Measurements from ENCODE around the gene ATP10A. TPM values are rescaled to one million over a fixed set of nuclear protein-coding genes. Genes with fewer than 3 reads are reported as not detected.

ATP10A gene
- total and polyA plus RNA-seq, 2 of the 8 experiments (the other 6 are each of a cell fraction or from before 2014, with no cell fraction given) = 2.0 to 2.8 TPM

DNA sequence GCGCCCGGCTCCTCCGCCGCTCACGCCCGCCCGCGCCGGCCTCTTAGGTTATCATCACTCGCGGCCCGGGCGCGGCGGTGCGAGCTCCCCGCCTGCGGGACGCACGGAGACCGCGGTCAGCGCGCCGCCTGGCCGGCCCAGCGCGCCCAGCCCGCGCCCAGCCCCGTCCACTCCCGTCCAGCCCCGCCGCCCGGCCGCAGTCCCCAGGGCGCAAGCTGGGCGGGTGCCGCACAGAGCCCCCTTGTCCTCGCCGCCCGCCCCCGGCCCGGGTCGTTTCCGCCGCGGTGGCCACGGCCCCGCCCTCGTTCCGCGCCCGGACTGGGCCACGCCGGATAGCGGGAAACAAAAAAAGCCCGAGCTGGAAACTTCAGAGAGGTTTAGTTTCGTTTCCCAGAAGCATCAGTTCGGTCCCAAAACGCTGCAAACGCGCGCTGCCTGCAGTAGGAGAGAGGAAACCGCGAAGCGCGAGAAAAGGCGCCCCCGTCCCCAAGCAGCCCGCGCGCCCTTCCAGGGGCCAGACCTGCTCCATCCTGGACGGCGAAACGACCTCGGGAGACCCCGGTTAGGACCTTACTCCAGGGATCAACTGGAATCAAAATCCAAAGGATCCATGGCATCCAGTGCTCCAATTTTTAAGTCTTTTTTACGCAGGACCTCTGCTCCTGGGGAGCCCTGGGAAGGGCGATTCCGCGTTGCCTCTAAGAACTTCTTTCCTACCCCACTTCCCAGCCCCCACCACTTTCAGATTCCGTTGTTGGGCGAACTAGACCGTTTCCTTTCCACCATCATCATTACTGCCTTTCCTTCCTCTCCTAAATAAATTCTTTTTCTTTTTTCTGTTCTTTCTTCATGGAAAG, at the start of gene ATP10A (continued):
- 0 out of 2 replicates have a peak, but pooled peaks have one; percentile 21 for TF ChIP-seq E2F6 (IDR thresholded peaks at IDR 0.05)
- TF ChIP-seq EP300 (IDR thresholded peaks at IDR 0.05; ENCODE audit: borderline replicate concordance in 1 of 2, low read depth in 2 of 2, low read length in 2 of 2) = no peak
- TF ChIP-seq KDM4A (IDR thresholded peaks at IDR 0.05; ENCODE audit: low read depth, low read length, severe bottlenecking) = peak; percentile 6
- TF ChIP-seq SIN3A (conservative IDR thresholded peaks at IDR 0.05 in 1 of 2, IDR thresholded peaks at IDR 0.05 in 1 of 2; ENCODE audit: low read depth in 1 of 2, low read length in 2 of 2) = no peak
- no peak for TF ChIP-seq EZH2 (IDR thresholded peaks at IDR 0.05; ENCODE audit: low read depth, low read length, severe bottlenecking)
- no peak for TF ChIP-seq FOSL1 (IDR thresholded peaks at IDR 0.05; ENCODE audit: insufficient read depth, low read depth, low read length)
- no peak for TF ChIP-seq CTBP2 (IDR thresholded peaks at IDR 0.05; ENCODE audit: borderline replicate concordance, insufficient read depth, insufficient read length, low read length)
- TF ChIP-seq NRF1 (IDR thresholded peaks at IDR 0.05; ENCODE audit: low read depth, low read length) = no peak
- TF ChIP-seq CBX5 (IDR thresholded peaks at IDR 0.05; ENCODE audit: low read depth, low read length) = no peak
- no peak for TF ChIP-seq GABPA (IDR thresholded peaks at IDR 0.05; ENCODE audit: borderline replicate concordance, insufficient read depth, low read length)
- TF ChIP-seq TBP (IDR thresholded peaks at IDR 0.05; ENCODE audit: low read depth, low read length) = peak; percentile 9; the same call in 1 of the 2 replicates
- TF ChIP-seq PHF8 (conservative IDR thresholded peaks at IDR 0.05; ENCODE audit: low read depth, low read length) = 0 out of 2 replicates have a peak, but pooled peaks have one; percentile 12
- TF ChIP-seq CHD1 (IDR thresholded peaks at IDR 0.05; ENCODE audit: low read depth, low read length) = no peak

Data from H1 (cell line).